Activated CD4-positive, alpha-beta T cell treated with anti-CD3 and anti-CD28 coated beads for 36 hours (primary cell): Measurements from ENCODE around the gene SPARCL1. TPM values are rescaled to one million over a fixed set of nuclear protein-coding genes. Genes with fewer than 3 reads are reported as not detected.
"Not testable (repeated sequence)": the region's sequence is repeated elsewhere in the genome, so short reads cannot be mapped to it uniquely, and the experiment has no call there.

ENCODE experiments used
- ATAC-seq: fragments of 200-7000 bp; cut with Tn5 transposase; one replicate; pipeline ENCODE4 v1.10.0; 2021; ENCODE audit warnings: mild to moderate bottlenecking, moderate library complexity
- CTCF ChIA-PET: fragments of 350-600 bp; sonication (Branson Sonifier 250); formaldehyde crosslinking; loops from one replicate; lab custom pipeline; 2021; ENCODE audit warnings: antibody characterized with exemption; lab: Charles Lee
- POLR2A ChIA-PET: fragments of 350-600 bp; sonication (Branson Sonifier 250); formaldehyde crosslinking; loops from one replicate; lab custom pipeline; 2021; ENCODE audit warnings: antibody characterized with exemption, inconsistent platforms; lab: Charles Lee
- DNase-seq: peaks from one replicate; pipeline ENCODE4 v3.0.0-alpha.2; 2020
- H3K27ac Mint-ChIP-seq: one replicate; pipeline ENCODE4 v1.8.0; 2021; ENCODE audit warnings: mixed read lengths
- H3K27me3 Mint-ChIP-seq: one replicate; pipeline ENCODE4 v1.8.0; 2021; ENCODE audit warnings: mixed read lengths
- H3K36me3 Mint-ChIP-seq: one replicate; pipeline ENCODE4 v1.8.0; 2021; ENCODE audit warnings: low read depth, mixed read lengths
- H3K4me1 Mint-ChIP-seq: one replicate; pipeline ENCODE4 v1.8.0; 2021; ENCODE audit warnings: mixed read lengths
- H3K4me3 Mint-ChIP-seq: one replicate; pipeline ENCODE4 v1.8.0; 2021; ENCODE audit warnings: mild to moderate bottlenecking, moderate library complexity, mixed read lengths
- H3K9me3 Mint-ChIP-seq: one replicate; pipeline ENCODE4 v1.8.0; 2021; ENCODE audit warnings: low read depth, mixed read lengths
- intact Hi-C, 2 experiments: fragments of 100-400 bp; cut with DNase I in 1 of 2; cut with micrococcal nuclease in 1 of 2; formaldehyde crosslinking; loops; one replicate each; pipeline versions ENCODE4 v1.14.2 to v1.15.1; 2022 to 2024; cut with DNase I, micrococcal nuclease
- total RNA-seq, 2 experiments: library from RNA; stranded (reverse); gene quantifications; one replicate each; pipeline ENCODE4 v1.2.3, GENCODE V29; 2021

Gene SPARCL1
- total RNA-seq, 2 experiments from 2014 or later: not detected

DNA sequence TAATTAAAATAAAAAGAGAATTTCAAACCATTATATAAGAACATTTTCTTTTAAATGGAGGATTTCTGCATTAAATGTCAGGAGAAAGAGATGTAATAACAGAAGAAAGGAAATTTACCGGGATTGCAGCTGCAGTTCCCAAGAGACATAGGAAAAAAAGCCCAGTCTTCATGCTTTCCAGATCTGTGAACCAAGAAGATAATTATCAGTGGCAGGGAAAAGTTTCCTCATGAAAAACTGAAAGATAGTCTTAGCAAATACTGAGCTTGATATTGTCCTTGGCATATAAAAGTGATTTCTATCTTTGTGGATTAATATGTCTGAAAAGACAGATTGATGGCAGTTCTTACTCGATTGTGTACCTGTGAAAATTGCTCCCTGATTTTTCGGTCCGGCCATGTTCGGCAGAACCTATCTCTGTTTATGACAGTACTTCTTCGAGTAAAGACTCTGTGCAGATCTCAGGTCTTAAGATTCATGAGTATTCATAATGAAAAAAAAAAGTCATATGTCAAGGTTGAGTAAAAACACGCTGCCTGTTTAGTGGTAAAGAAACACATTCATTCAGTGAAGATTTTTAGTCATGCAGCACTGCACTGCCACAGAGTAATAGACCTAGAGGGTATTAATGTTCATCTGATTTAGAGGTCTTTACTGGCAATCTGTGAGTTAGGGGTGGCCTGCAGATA lies 29.6 kb downstream of the SPARCL1 start:
- H3K36me3 Mint-ChIP-seq: no peaks in the 10 kb centered on the region
- POLR2A ChIA-PET: interaction anchor here (0.7 kb wide), 1 partner anchor 272 kb away, joined by 3 read pairs; no protein-coding TSS in a partner anchor
- H3K4me3 Mint-ChIP-seq: no peak overlapping the region
- peaks cover 17% of the 10 kb centered on the region for H3K4me1 Mint-ChIP-seq
- H3K9me3 Mint-ChIP-seq: no peaks in the 10 kb centered on the region
- CTCF ChIA-PET: no interaction called here
- H3K27ac Mint-ChIP-seq: no peak overlapping the region
- peak; percentile 88 for ATAC-seq
- intact Hi-C loops: loop anchor here in 1 of 2 experiments (1.0 to 5.0 kb wide), 2 partner anchors 57 to 348 kb away; no protein-coding TSS in a partner anchor
- peaks cover 2% of the 10 kb centered on the region for H3K27me3 Mint-ChIP-seq
- DNase-seq: peak; percentile 12

DNA sequence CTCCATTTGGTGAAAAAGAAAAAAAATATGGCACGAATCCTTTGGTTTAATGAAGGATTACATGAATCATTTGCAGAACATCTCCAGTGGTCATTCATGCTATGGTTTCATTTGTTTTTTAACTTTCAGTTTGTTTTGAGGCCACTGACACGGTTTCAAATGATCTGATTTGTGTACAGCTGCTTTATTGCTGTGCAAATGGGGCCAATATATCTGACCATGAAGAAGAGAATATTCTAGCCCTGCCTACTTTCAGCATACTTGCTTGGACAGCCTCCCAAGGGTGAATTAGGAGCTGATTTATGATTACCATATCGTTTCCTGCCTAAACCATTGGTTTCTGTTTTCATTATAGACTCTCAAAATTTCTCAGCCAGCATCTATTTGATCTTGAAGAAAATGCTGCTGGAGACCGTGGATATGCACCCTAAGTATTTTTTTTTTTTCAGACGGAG lies 30.7 kb downstream of the SPARCL1 start:
- Mint-ChIP-seq H3K4me1 (peaks cover 17% of the 10 kb centered on the region), H3K27ac (no peak overlapping the region), H3K9me3 (no peaks in the 10 kb centered on the region), H3K27me3 (peaks cover 2% of the 10 kb centered on the region), H3K36me3 (no peaks in the 10 kb centered on the region), H3K4me3 (no peak overlapping the region)
- DNase-seq (no peak), ATAC-seq (peak; percentile 47)
- CTCF ChIA-PET: interaction anchor here (0.9 to 1.5 kb wide), 3 partner anchors 31 to 282 kb away, joined by 3 to 4 read pairs (median 3); no protein-coding TSS in a partner anchor
- intact Hi-C loops: loop anchor here in 1 of 2 experiments (5.0 kb wide), 1 partner anchor 349 kb away; no protein-coding TSS in a partner anchor
- POLR2A ChIA-PET: interaction anchor here (0.6 kb wide), 1 partner anchor 77 kb away, joined by 5 read pairs; no protein-coding TSS in a partner anchor

DNA sequence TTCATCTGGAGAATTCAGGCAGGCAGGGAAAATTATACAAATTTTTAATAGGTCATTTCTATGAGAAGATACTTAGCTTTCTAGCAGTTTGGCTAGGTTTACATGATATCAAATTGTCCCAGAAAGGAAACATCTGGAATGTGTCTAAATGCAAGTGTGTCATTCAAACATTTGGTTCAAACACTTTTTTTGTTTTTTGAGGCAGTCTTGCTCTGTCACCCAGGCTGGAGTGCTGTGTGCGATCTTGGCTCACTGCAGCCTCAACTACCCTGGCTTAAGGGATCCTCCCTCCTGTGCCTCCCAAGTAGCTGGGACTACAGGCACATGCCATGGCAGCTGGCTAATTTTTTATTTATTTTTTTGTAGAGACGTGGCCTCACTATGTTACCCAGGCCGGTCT lies 31.6 kb downstream of the SPARCL1 start:
- Mint-ChIP-seq H3K27me3 (no peaks in the 10 kb centered on the region), H3K4me1 (peaks cover 17% of the 10 kb centered on the region), H3K4me3 (no peak overlapping the region), H3K36me3 (no peaks in the 10 kb centered on the region), H3K27ac (no peak overlapping the region), H3K9me3 (no peaks in the 10 kb centered on the region)
- no peak for DNase-seq
- ATAC-seq: no peak
- CTCF ChIA-PET: interaction anchor here (0.6 to 1.5 kb wide), 5 partner anchors 30 to 476 kb away, joined by 3 to 4 read pairs (median 3); no protein-coding TSS in a partner anchor
- POLR2A ChIA-PET: no interaction called here
- intact Hi-C loops: loop anchor here in 1 of 2 experiments (5.0 kb wide), 1 partner anchor 350 kb away; no protein-coding TSS in a partner anchor

DNA sequence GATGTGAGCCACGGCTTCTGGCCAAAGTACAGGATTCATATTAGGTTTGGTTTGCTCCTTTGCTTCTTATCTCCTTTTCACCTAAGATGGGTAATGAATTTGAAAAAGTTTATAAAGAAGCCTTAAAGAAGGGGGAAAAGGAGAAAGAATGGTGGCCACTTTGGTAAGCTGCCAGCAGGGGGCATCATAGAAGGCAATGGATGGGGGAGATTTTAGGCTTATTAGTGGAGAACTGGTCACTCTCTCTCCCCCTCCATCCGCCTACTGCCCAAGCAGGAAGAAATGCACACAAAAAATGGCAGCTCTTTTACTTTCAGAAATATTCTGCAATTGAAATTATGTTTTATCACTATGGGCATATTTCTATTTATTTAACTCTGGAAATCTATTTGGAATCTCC lies 32.0 kb downstream of the SPARCL1 start:
- ChIA-PET CTCF (interaction anchor here (0.8 to 1.5 kb wide), 4 partner anchors 30 to 351 kb away, joined by 3 to 4 read pairs (median 3); no protein-coding TSS in a partner anchor), POLR2A (no interaction called here)
- Mint-ChIP-seq H3K27ac (no peak overlapping the region), H3K27me3 (no peaks in the 10 kb centered on the region), H3K4me3 (no peak overlapping the region), H3K4me1 (peaks cover 17% of the 10 kb centered on the region), H3K9me3 (no peaks in the 10 kb centered on the region), H3K36me3 (no peaks in the 10 kb centered on the region)
- no peak for ATAC-seq
- intact Hi-C loops: loop anchor here in 1 of 2 experiments (5.0 kb wide), 1 partner anchor 350 kb away; no protein-coding TSS in a partner anchor
- DNase-seq: peak; percentile 55

DNA sequence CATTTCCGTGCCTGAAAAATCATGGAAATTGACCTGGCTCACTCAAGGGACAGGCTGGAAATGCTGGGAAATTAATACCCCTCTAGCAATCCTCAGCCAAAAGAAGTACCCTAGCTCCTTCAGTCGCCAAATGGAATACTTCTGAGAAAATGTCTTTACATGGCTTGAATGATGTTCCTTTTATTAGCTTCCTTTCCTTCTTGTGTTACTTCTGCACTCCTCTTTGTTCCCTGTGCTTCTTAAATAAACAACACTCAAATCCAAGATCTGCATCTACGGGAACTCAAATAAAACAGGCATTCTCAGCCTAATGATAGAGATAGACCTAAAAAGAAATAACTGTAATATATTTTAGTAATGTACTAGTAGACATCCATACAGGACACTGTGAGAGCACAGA lies 36.1 kb downstream of the SPARCL1 start:
- intact Hi-C loops: no loop called here
- CTCF ChIA-PET: no interaction called here
- H3K9me3 Mint-ChIP-seq: no peaks in the 10 kb centered on the region

DNA sequence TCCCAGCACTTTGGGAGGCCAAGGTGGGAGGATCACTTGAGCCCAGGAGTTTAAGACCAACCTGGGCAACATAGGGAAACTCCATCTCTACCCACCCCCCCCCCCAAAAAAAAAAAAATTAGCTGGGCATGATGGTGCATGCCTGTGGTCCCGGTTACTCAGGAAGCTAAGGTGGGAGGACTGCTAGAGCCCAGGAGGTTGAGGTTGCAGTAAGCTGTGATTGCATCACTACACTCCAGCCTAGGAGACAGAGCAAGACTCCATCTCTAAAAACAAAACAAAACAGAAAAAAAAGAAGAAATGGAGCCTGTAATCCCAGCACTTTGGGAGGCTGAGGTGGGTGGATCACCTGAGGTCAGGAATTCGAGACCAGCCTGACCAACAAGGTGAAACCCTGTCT lies 37.3 kb downstream of the SPARCL1 start:
- H3K36me3 Mint-ChIP-seq, H3K27ac Mint-ChIP-seq, H3K9me3 Mint-ChIP-seq, DNase-seq, ATAC-seq, H3K4me3 Mint-ChIP-seq, intact Hi-C loops, CTCF ChIA-PET, H3K27me3 Mint-ChIP-seq, H3K4me1 Mint-ChIP-seq, POLR2A ChIA-PET: not testable (repeated sequence)

More for the DNA sequence above, 36.1 kb downstream of the SPARCL1 start:
- DNase-seq: no peak
- Mint-ChIP-seq H3K27me3 (no peaks in the 10 kb centered on the region), H3K27ac (no peak overlapping the region), H3K4me1 (peaks cover 1% of the 10 kb centered on the region), H3K36me3 (peaks cover 1% of the 10 kb centered on the region), H3K4me3 (no peak overlapping the region)
- POLR2A ChIA-PET: no interaction called here
- no peak for ATAC-seq

DNA sequence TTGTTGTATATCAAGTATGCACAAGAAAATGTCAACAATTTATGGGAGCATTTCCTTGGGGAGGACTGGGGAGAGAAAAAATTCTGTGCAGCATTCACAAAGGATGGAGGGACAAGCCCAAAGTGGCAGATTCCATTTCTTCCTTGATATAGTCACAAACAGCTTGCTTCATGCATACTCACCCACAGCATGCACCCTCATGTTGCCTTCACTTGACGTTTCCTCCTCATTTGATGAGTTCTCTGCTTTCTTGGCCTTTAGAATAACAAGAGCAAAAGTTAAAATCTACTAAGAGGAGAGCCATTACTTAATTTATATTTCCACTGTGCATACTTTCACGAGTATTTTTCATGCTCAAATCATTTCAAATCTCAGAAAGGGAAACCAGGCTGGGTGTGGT lies 37.7 kb downstream of the SPARCL1 start:
- POLR2A ChIA-PET: no interaction called here
- no peaks in the 10 kb centered on the region for H3K9me3 Mint-ChIP-seq
- no peak overlapping the region for H3K4me3 Mint-ChIP-seq
- H3K36me3 Mint-ChIP-seq: peaks cover 4% of the 10 kb centered on the region
- no peak for DNase-seq
- no peak overlapping the region for H3K27ac Mint-ChIP-seq
- no peaks in the 10 kb centered on the region for H3K27me3 Mint-ChIP-seq
- intact Hi-C loops: no loop called here
- CTCF ChIA-PET: no interaction called here
- peaks cover 1% of the 10 kb centered on the region for H3K4me1 Mint-ChIP-seq
- no peak for ATAC-seq

DNA sequence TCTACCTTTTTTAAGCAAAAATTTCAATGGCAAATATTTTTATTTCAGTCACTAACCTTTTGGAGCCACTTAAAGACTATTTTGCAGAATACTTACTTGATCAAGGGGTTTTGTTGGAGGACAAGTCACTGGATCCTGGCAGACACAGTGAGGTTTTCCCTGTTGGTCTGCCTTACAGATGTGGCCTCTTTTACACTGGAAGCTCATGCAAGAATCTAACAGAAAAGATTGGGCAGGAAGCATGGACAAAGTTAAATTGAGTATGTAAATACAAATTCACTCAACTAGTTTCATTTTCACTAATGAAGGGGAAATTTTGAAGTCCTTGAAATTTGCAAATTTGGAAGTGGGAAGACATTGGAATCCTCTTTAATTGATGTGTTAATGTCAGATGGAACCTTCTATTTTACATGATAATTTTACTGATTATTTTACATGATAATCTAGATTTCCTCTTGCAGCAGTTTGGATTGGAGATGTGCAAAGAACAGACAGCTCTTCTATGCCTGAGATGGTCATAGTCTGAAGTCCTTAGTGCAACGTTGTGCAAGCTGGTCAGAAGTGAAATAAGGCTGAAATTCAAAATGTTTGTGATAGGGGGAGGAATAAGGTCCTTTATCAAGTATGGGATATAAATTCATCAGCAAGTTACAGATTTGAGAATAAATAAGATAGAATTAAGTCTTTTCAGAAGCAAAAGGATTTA lies 38.4 kb downstream of the SPARCL1 start:
- Mint-ChIP-seq H3K27me3 (no peaks in the 10 kb centered on the region), H3K9me3 (no peaks in the 10 kb centered on the region), H3K36me3 (peaks cover 4% of the 10 kb centered on the region), H3K4me1 (peaks cover 1% of the 10 kb centered on the region), H3K4me3 (no peak overlapping the region), H3K27ac (no peak overlapping the region)
- CTCF ChIA-PET: no interaction called here
- ATAC-seq: no peak
- intact Hi-C loops: no loop called here
- DNase-seq: no peak
- POLR2A ChIA-PET: no interaction called here

DNA sequence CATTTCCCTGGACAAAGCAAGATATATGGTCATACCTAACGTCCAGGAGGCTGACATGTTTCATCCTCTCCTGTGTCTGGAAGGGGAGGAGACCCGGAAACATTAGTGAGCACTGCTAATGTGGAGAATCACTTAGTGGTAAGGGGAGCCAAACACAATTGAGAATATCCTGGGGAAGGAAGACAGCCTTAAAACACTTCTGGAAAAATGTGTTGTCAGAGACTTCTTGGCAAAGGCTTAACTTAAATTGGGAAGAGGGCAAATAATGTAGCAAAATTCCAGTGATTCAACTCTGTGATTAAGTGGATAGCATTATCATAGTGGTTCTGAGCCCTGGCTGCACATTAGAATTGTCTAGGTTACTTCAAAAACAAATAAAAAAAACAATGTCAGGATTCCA lies 39.5 kb downstream of the SPARCL1 start:
- Mint-ChIP-seq H3K4me1 (peaks cover 1% of the 10 kb centered on the region), H3K36me3 (peaks cover 4% of the 10 kb centered on the region), H3K27ac (no peak overlapping the region), H3K9me3 (no peaks in the 10 kb centered on the region), H3K4me3 (no peak overlapping the region), H3K27me3 (no peaks in the 10 kb centered on the region)
- DNase-seq: no peak
- POLR2A ChIA-PET: no interaction called here
- CTCF ChIA-PET: no interaction called here
- intact Hi-C loops: no loop called here
- no peak for ATAC-seq

DNA sequence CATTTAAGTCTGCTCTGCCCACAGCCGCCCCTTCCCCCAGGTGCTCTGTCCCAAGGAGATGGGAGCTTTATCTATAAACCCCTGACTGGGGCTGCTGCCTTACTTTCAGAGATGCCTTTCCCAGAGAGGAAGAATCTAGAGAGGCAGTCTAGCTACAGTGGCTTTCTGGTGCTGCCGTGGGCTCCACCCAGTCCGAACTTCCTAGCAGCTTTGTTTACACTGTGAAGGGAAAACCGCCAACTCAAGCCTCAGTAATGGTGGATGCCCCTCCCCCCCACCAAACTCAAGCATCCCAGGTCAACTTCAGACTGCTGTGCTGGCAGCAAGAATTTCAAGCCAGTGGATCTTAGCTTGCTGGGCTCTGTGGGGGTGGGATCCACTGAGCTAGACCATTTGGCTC lies 40.5 kb downstream of the SPARCL1 start:
- intact Hi-C loops, POLR2A ChIA-PET, H3K27ac Mint-ChIP-seq, H3K4me1 Mint-ChIP-seq, ATAC-seq, CTCF ChIA-PET, H3K27me3 Mint-ChIP-seq, H3K36me3 Mint-ChIP-seq, H3K4me3 Mint-ChIP-seq, DNase-seq, H3K9me3 Mint-ChIP-seq: not testable (repeated sequence)

DNA sequence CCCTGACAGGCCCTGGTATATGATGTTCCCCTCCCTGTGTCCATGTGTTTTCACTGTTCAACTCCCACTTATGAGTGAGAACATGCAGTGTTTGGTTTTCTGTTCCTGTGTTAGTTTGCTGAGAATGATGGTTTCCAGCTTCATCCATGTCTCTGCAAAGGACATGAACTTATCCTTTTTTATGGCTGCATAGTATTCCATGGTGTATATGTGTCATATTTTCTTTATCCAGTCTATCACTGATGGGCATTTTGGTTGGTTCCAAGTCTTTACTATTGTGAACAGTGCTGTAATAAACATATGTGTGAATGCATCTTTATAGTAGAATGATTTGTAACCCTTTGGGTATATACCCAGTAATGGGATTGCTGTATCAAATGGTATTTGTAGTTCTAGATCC lies 45.9 kb downstream of the SPARCL1 start:
- CTCF ChIA-PET: interaction anchor here (0.7 to 1.3 kb wide), 3 partner anchors 11 to 18 kb away, joined by 3 read pairs; no protein-coding TSS in a partner anchor
- H3K27me3 Mint-ChIP-seq, H3K4me1 Mint-ChIP-seq: not testable (repeated sequence)

More for the DNA sequence above, 45.9 kb downstream of the SPARCL1 start:
- intact Hi-C loops, DNase-seq, H3K4me3 Mint-ChIP-seq, H3K9me3 Mint-ChIP-seq, POLR2A ChIA-PET, H3K36me3 Mint-ChIP-seq, H3K27ac Mint-ChIP-seq, ATAC-seq: not testable (repeated sequence)
